SK-N-SH treated with all-trans-retinoic acid at 6 μM for 48 hours (cell line): ENCODE data around the gene IVL.

Experiments
- CREB5 ChIP-seq: fragments of 250-450 bp; sonication (Bioruptor Pico); IDR thresholded peaks from 2 replicates; pipeline ENCODE4 v1.5.1; 2020; ENCODE audit warnings: low read depth, mild to moderate bottlenecking, moderate library complexity
- CSDC2 ChIP-seq: fragments of 250-450 bp; sonication (Bioruptor Pico); IDR thresholded peaks from 2 replicates; pipeline ENCODE4 v1.5.0; 2020; ENCODE audit warnings: mild to moderate bottlenecking, moderate library complexity
- ESRRG ChIP-seq: fragments of 250-450 bp; sonication (Bioruptor Pico); IDR thresholded peaks from 2 replicates; pipeline ENCODE4 v1.6.1; 2021; ENCODE audit warnings: mild to moderate bottlenecking
- RARB ChIP-seq: fragments of 250-450 bp; sonication (Bioruptor Pico); IDR thresholded peaks from 2 replicates; pipeline ENCODE4 v1.8.0; 2021; ENCODE audit warnings: mild to moderate bottlenecking, moderate library complexity
- TCF4 ChIP-seq: fragments of 250-450 bp; sonication (Bioruptor Pico); IDR thresholded peaks from 2 replicates; pipeline ENCODE4 v1.8.0; 2021; ENCODE audit warnings: mild to moderate bottlenecking, moderate library complexity, borderline replicate concordance
- TOX ChIP-seq: fragments of 250-450 bp; sonication (Bioruptor Pico); IDR thresholded peaks from 2 replicates; pipeline ENCODE4 v1.8.0; 2021; ENCODE audit warnings: mild to moderate bottlenecking, moderate library complexity, borderline replicate concordance
- ZC3H10 ChIP-seq: fragments of 250-450 bp; sonication (Bioruptor Pico); IDR thresholded peaks from 2 replicates; pipeline ENCODE4 v1.5.1; 2021; ENCODE audit warnings: mild to moderate bottlenecking, moderate library complexity
- ZFP3 ChIP-seq: fragments of 250-450 bp; sonication (Bioruptor Pico); IDR thresholded peaks from 2 replicates; pipeline ENCODE4 v1.5.0; 2020; ENCODE audit warnings: mild to moderate bottlenecking, moderate library complexity
- ZFP30 ChIP-seq: fragments of 450-650 bp; formaldehyde crosslinking; IDR thresholded peaks from 2 replicates; pipeline ENCODE4 v1.5.0; 2022; ENCODE audit warnings: mild to moderate bottlenecking, moderate library complexity
- ZNF565 ChIP-seq: fragments of 450-650 bp; formaldehyde crosslinking; conservative IDR thresholded peaks from 2 replicates; pipeline ENCODE4 v1.5.0; 2020; ENCODE audit warnings: low read depth, mild to moderate bottlenecking, moderate library complexity
- ZNF70 ChIP-seq: fragments of 450-650 bp; formaldehyde crosslinking; IDR thresholded peaks from 2 replicates; pipeline ENCODE4 v1.5.0; 2020; ENCODE audit warnings: mild to moderate bottlenecking, moderate library complexity
- TF ChIP-seq, protein P1 (sequence below): fragments of 250-450 bp; sonication (Bioruptor Pico); IDR thresholded peaks from 2 replicates; pipeline ENCODE4 v1.8.0; 2020; ENCODE audit warnings: mild to moderate bottlenecking, moderate library complexity, borderline replicate concordance

GRCh38 chr1:152924191-152924590 lies 15.8 kb downstream of the IVL start:
- TF ChIP-seq CSDC2 (no peak), ZNF70 (CRISPR knock-in tag) (no peak), RARB (no peak), ZFP3 (CRISPR knock-in tag) (no peak), TOX (CRISPR knock-in tag) (no peak), ZNF565 (no peak), ESRRG (no peak), ZC3H10 (no peak), CREB5 (CRISPR knock-in tag) (no peak), TCF4 (CRISPR knock-in tag) (no peak), ZFP30 (CRISPR knock-in tag) (no peak)
- TF ChIP-seq, protein P1, sequence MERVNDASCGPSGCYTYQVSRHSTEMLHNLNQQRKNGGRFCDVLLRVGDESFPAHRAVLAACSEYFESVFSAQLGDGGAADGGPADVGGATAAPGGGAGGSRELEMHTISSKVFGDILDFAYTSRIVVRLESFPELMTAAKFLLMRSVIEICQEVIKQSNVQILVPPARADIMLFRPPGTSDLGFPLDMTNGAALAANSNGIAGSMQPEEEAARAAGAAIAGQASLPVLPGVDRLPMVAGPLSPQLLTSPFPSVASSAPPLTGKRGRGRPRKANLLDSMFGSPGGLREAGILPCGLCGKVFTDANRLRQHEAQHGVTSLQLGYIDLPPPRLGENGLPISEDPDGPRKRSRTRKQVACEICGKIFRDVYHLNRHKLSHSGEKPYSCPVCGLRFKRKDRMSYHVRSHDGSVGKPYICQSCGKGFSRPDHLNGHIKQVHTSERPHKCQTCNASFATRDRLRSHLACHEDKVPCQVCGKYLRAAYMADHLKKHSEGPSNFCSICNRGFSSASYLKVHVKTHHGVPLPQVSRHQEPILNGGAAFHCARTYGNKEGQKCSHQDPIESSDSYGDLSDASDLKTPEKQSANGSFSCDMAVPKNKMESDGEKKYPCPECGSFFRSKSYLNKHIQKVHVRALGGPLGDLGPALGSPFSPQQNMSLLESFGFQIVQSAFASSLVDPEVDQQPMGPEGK = no peak
